Coronary artery (tissue), 2 donors: ENCODE data around the gene CMTR2.
A peak's percentile ranks its signal among the peaks of the same experiment; 100 is the strongest.
"Not testable (repeated sequence)": the region's sequence is repeated elsewhere in the genome, so short reads cannot be mapped to it uniquely, and the experiment has no call there.

Experiments
- DNase-seq: peaks from one replicate; pipeline ENCODE4 v3.0.0-alpha.2; 2017; ENCODE audit warnings: low spot score
- H3K27ac ChIP-seq, 2 donors: fragments of 200-600 bp; sonication (generic); one replicate each; pipeline ENCODE4 v1.5.1; 2016 to 2019
- H3K4me3 ChIP-seq: fragments of 200-600 bp; sonication (generic); 2 replicates; pipeline ENCODE4 v1.5.1; 2016; ENCODE audit warnings: mild to moderate bottlenecking, moderate library complexity
- CTCF ChIP-seq: fragments of 200-600 bp; sonication (generic); IDR thresholded peaks from one replicate; pipeline ENCODE4 v1.5.1; 2019; ENCODE audit warnings: antibody characterized with exemption

CMTR2 gene

GRCh38 chr16:71315269-71315668 is 26.1 kb upstream of the CMTR2 start:
- Histone ChIP-seq H3K4me3 (no peak overlapping the region), H3K27ac (no peak overlapping the region)
- TF ChIP-seq CTCF: no peak
- no peak for DNase-seq

GRCh38 chr16:71313591-71313990 is 24.4 kb upstream of the CMTR2 start:
- DNase-seq, H3K27ac ChIP-seq, H3K4me3 ChIP-seq: not testable (repeated sequence)

- TF ChIP-seq CTCF: peak; percentile 40
- Histone ChIP-seq H3K27ac (no peak overlapping the region), H3K4me3 (no peak overlapping the region)
- DNase-seq: no peak
Observed at GRCh38 chr16:71311553-71312158, 22.5 kb upstream of the CMTR2 start.

GRCh38 chr16:71303938-71304337 is 14.7 kb upstream of the CMTR2 start:
- no peak for DNase-seq
- Histone ChIP-seq H3K4me3 (no peak overlapping the region), H3K27ac (no peak overlapping the region)
- no peak for TF ChIP-seq CTCF

- no peak for DNase-seq
- no peak for TF ChIP-seq CTCF
- no peak overlapping the region for H3K27ac ChIP-seq
- H3K4me3 ChIP-seq: no peak overlapping the region
Observed at GRCh38 chr16:71297341-71297634, 8.1 kb upstream of the CMTR2 start.

- H3K27ac ChIP-seq: no peak overlapping the region
- no peak for DNase-seq
- no peak for TF ChIP-seq CTCF
- H3K4me3 ChIP-seq: no peak overlapping the region
Observed at GRCh38 chr16:71296584-71297340, 7.6 kb upstream of the CMTR2 start.

- no peak overlapping the region for H3K4me3 ChIP-seq
- no peak overlapping the region for H3K27ac ChIP-seq
- DNase-seq: no peak
- no peak for TF ChIP-seq CTCF
Observed at GRCh38 chr16:71295950-71296349, 6.7 kb upstream of the CMTR2 start.
